Activated CD8-positive, alpha-beta memory T cell treated with anti-CD3 and anti-CD28 coated beads, Interleukin-2, amount 50 U/mL, for 1 hour (primary cell): ENCODE measurements around the gene ELOVL1.
"Not testable (repeated sequence)": the region's sequence is repeated elsewhere in the genome, so short reads cannot be mapped to it uniquely, and the experiment has no call there.

Experiments
- DNase-seq: peaks from one replicate; pipeline ENCODE4 v3.0.0-alpha.2; 2020; ENCODE audit errors: extremely low read depth

The ELOVL1 gene

GRCh38 chr1:43367904-43368645 lies at the start of gene ELOVL1:
Gene ELOVL1 (minus strand): TSS chr1:43368011. CDS start chr1:43365609, 2,402 bp downstream.
- no peak for DNase-seq

GRCh38 chr1:43415901-43416300 lies 48.1 kb upstream of the ELOVL1 start:
- no peak for DNase-seq

DNA sequence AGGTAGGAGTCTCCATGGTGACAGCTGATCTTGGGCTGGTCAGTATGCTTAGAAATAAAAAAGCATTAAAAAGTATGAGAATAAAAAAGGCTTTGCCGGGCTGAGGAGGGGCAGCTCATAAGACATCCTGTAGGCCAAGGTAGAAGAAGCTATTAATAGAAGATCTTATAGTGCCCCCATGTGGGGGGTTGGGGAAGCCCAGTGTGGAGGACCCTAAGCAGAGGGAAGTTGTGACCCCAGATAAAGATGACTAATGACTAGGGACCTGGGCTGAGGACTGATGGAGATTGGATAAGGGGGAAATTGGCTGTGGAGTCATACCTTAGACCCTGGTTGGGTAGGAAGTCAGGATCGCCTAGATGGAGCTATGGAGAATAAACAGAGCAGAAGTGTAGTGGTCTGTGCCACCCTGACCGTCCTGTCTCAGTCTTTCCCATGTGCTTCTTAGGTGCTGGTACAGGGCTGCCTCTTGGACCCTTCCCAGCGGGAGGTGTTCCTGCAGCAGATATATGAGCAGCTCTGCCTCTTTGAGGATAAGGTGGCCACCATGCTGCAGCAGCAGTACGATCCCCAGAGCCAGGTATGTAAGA lies 46.9 kb upstream of the ELOVL1 start:
- DNase-seq = peak; percentile 25

GRCh38 chr1:43413426-43413825 lies 45.6 kb upstream of the ELOVL1 start:
- DNase-seq = not testable (repeated sequence)

DNA sequence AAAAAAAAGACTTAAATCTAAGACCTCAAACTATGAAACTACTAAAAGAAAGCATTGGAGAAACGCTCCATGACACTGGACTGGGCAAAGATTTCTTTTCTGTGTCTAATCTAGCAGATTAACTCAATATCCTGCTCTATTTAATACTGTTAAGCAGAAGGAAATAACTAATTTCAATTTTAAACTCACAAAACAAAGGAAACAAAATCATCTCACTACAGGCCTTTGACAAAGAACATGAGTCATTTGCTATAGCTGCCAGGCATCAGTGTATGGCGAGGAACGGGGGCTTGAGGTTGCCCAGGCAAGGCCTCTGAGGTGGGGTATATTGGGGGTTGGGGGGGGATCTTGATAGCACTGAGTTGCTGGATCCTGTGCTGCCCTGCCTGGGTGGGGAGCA lies 42.8 kb upstream of the ELOVL1 start:
- DNase-seq = no peak

- no peak for DNase-seq
Measured at GRCh38 chr1:43405876-43406234, 38.0 kb upstream of the ELOVL1 start.

DNA sequence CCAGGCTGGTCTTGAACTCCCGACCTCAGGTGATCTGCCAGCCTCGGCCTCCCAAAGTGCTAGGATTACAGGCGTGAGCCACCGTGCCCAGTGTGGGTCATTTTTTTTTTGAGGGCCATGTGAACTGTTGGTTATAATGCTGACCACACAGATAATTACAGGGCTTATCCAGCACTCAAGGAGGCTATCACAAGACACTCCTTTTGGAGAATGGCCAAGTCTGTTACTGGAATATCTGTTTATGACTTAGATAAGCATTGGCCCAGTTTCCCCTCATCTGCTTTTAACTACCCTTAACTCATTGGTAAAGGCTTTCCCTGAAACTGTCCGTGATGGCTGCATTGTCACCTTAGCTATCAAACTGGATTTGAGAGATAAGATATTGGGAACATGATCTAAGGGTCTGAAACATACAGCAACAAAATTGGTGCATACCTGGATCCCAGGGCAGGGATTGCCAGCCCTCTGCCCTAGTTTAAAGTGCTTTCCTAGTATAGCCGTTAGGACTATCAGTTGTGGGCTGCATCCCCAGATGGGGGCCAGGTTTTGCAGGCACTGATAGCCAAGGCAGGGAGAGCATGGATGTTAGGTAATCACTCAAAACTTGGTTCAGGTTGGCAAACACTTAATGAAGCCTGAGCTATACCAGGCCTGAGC lies 37.5 kb upstream of the ELOVL1 start:
- DNase-seq = no peak

DNA sequence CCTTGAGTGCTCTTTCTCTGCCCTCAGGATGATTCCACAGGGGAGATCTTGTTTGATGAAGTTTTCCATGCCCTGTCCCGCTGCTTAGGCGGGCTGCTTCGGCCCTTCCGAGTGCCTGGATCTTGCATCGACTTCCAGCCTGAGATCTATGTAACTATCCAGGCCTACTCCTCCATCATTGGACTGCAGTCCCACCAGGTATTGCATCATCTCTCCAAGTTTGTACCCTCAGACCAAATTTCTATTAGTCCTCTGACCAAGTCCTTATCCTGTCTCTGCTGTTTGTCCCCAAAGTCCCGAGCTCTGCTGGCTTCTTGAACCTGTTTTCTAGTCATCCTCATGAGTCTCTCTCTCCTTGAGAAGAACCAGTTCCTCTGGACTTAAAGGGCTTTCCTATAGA lies 36.5 kb upstream of the ELOVL1 start:
- DNase-seq = no peak

- no peak for DNase-seq
Measured at GRCh38 chr1:43402089-43402865, 34.5 kb upstream of the ELOVL1 start.

DNA sequence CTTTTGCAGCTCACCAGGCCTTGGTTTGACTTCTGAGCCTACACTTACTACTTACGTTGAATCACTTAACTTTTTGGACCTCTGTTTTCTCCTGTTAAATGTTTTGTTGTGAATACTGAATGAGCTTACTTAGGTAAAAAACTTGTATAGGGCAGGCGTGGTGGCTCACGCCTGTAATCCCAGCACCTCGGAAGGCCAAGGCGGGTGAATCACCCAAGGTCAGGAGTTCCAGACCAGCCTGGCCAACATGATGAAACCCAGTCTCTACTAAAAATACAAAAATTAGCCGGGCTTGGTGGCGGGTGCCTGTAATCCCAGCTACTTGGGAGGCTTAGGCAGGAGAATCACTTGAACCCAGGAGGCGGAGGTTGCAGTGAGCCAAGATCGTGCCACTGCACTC lies 32.6 kb upstream of the ELOVL1 start:
- DNase-seq = not testable (repeated sequence)

GRCh38 chr1:43398227-43398626 lies 30.4 kb upstream of the ELOVL1 start:
- DNase-seq = no peak

DNA sequence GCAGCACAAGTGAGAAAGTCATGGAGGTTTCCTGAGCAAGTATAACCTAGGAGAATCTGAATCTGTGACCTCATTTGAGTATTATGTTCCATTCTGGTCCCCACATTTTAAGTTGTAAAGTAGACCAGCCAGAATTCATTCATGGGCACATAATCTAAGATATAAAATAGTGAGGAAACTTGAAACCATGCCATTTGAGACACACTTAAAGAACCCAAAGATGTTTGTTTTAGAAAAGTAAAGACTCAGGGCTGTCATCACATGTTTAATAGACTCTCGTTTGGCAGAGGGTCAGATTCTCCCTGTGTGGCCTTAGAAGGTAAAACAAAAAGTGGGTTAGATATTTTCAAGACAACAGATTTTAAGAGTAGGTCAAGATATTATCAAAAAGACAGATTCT lies 28.2 kb upstream of the ELOVL1 start:
- no peak for DNase-seq

GRCh38 chr1:43395523-43395922 lies 27.7 kb upstream of the ELOVL1 start:
- DNase-seq = no peak

GRCh38 chr1:43392702-43393101 lies 24.9 kb upstream of the ELOVL1 start:
- DNase-seq = no peak

- peak; percentile 79 for DNase-seq
Measured at GRCh38 chr1:43389326-43390313, 21.8 kb upstream of the ELOVL1 start, which contains the start of the genes MED8 and SZT2. Gene MED8 (minus strand): TSS chr1:43389800. CDS start chr1:43389764, 36 bp downstream. Gene SZT2 (plus strand): TSS chr1:43389899. CDS start chr1:43389969, 70 bp downstream.

DNA sequence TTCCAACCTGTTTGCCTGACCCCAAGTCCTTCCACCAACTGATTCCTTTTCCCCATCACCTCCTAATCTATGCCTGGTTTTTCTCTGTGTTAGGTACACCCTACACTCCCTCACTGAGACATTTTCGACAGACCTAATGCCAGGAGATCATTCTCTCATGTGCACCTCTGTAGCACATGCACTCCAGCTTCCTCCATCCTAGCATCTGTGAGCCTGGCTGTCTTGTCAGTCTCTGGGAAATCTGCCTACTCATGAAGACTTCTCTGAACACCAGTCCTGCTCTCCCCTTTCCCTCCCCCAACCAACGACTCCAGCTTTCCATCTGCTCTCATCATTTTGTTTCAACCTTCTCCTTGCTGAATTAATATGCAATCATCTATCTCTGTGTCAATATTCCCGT lies 20.8 kb upstream of the ELOVL1 start:
- no peak for DNase-seq

DNA sequence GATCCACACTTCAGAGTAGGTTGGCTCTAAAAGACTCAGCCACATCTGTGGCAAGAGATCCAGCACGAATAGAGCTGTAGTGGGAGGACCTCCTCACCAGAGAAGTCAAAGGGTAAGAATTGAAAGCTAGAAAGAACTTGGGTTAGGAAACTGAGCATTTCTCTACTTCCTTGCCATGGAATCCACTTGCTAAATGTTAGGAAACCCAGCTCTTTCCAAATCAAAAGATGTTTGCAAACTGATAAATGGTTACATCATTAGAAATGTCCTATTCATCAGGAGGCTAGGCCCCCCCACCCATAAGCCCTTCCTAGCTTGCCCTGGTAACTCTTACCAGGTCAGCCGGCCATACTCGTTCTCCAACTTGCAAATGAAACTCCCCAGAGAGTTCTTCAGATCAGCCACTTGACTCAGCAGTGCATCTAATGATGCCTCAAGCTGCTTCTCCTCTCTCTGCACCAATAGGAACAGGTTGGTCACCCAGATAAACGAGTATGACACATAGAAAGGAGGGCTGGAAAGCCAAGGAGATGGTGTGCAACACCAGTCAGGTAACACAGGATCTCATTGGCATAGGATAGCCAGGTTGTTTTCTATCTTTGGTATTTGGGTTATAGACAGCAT lies 20.3 kb upstream of the ELOVL1 start:
- no peak for DNase-seq

GRCh38 chr1:43386676-43387075 lies 18.9 kb upstream of the ELOVL1 start:
- no peak for DNase-seq

DNA sequence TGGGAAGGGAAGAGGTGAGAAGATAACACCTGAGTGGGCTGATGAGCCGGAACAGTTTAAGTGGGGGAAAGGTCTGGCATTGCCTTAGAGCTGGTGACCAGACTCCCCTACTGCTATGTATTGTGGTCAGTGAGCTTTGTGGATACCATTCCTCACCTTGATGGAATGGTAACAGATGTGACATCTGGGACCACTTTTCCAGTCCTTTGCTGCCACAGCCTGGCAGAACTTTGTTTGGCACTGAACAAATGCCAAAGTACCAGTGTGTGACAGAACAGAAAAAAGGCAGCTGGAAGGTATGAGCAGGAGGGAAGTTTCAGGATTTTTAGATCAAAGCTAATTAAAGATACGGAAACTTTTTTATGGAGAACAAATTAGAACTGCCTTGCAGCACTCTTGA lies 15.6 kb upstream of the ELOVL1 start:
- no peak for DNase-seq

DNA sequence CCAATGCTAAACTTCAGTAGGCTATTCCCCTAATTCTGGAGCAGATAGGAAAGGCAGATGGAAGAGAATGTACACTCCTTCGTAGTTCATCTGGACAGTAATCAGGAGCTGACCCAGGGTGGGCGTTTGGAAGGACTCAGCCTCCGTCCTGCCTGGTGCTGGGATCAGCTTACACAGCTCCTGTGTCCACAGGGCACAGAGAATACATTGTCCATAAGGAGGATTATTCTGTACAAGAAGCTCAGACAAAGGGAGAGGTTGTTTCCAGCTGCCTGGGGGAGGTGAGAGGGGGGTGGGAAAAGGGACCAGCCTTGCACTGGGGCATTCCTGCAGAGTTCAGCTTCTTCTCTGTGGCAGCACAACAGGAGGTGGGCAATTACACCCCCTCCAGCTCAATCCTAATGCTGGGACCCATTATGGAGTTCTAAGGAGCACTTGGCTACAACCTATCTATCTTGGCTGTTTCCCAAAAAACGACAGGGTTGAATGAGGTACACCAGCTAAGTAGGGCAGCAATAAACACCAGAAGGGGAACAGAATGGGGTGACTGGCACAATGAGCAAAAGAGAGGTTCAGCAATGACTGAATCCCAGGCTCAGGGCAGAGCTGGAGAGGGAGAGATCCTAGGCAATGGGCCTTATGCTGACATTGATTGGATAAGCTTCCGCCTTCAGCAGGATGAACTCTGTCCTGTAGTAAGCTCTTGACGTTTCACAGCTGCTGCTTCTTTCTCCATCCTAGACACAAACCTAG lies 14.4 kb upstream of the ELOVL1 start:
- DNase-seq = no peak
